CD4-positive, alpha-beta T cell treated with Interleukin-17A for 1 hour (primary cell): ENCODE data around the gene NADSYN1.
"Not testable (repeated sequence)": the region's sequence is repeated elsewhere in the genome, so short reads cannot be mapped to it uniquely, and the experiment has no call there.

ENCODE experiments used
- DNase-seq: peaks from one replicate; pipeline ENCODE4 v3.0.0-alpha.2; 2020

NADSYN1 gene

GRCh38 chr11:71491940-71492339, 38.9 kb downstream of the NADSYN1 start:
- no peak for DNase-seq

- no peak for DNase-seq
These were observed 42.6 kb downstream of the NADSYN1 start for GRCh38 chr11:71495286-71496230.

GRCh38 chr11:71496421-71496820, 43.4 kb downstream of the NADSYN1 start:
- no peak for DNase-seq

GRCh38 chr11:71498091-71498490, 45.1 kb downstream of the NADSYN1 start:
- no peak for DNase-seq

GRCh38 chr11:71499125-71499524, 46.1 kb downstream of the NADSYN1 start:
- no peak for DNase-seq

GRCh38 chr11:71499546-71499945, 46.5 kb downstream of the NADSYN1 start:
- DNase-seq = no peak

- no peak for DNase-seq
These were observed 47.6 kb downstream of the NADSYN1 start for GRCh38 chr11:71500601-71501021.

- no peak for DNase-seq
These were observed 48.3 kb downstream of the NADSYN1 start for GRCh38 chr11:71501071-71501985.

- no peak for DNase-seq
These were observed 49.0 kb downstream of the NADSYN1 start for GRCh38 chr11:71502026-71502425.

- DNase-seq = no peak
These were observed 50.0 kb downstream of the NADSYN1 start for GRCh38 chr11:71502871-71503435.

- DNase-seq = no peak
These were observed 51.5 kb downstream of the NADSYN1 start for GRCh38 chr11:71504531-71504930.

GRCh38 chr11:71505001-71505400, 52.0 kb downstream of the NADSYN1 start:
- DNase-seq = no peak

GRCh38 chr11:71505781-71506180, 52.8 kb downstream of the NADSYN1 start:
- DNase-seq = no peak

GRCh38 chr11:71507102-71507501, 54.1 kb downstream of the NADSYN1 start:
- DNase-seq = no peak

GRCh38 chr11:71518506-71519471, 65.8 kb downstream of the NADSYN1 start:
- DNase-seq = no peak

GRCh38 chr11:71519546-71519945, 66.5 kb downstream of the NADSYN1 start:
- DNase-seq = no peak

- no peak for DNase-seq
These were observed 72.4 kb downstream of the NADSYN1 start for GRCh38 chr11:71525188-71525937.

GRCh38 chr11:71525938-71526495, 73.0 kb downstream of the NADSYN1 start:
- no peak for DNase-seq

- not testable (repeated sequence) for DNase-seq
These were observed 74.0 kb downstream of the NADSYN1 start, which contains the start of gene KRTAP5-7 for GRCh38 chr11:71526796-71527575. Gene KRTAP5-7 (plus strand): TSS chr11:71527267. CDS start chr11:71527301, 34 bp downstream.
